ENCODE results near the gene EFCAB9.

DNA sequence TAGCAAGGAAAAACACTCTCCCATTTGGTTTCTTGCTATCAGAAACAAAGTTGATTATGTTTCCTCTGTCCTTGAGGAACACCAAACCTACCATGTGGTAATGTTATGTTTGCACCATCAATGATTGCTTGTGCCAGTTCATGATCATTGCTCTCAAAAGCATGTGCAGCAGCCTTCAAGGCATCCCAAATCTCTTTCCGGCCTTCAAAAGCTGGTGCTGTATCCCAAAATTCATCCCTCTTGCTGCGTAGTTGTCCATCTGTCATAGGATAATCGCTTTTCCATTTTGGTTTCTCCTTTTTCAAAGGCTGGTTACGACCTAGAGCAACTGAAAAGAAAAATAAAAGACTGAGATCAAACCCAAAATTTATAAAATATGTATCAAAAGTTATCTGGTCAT lies 40.1 kb downstream of the EFCAB9 start:
- TF ChIP-seq, protein P1, sequence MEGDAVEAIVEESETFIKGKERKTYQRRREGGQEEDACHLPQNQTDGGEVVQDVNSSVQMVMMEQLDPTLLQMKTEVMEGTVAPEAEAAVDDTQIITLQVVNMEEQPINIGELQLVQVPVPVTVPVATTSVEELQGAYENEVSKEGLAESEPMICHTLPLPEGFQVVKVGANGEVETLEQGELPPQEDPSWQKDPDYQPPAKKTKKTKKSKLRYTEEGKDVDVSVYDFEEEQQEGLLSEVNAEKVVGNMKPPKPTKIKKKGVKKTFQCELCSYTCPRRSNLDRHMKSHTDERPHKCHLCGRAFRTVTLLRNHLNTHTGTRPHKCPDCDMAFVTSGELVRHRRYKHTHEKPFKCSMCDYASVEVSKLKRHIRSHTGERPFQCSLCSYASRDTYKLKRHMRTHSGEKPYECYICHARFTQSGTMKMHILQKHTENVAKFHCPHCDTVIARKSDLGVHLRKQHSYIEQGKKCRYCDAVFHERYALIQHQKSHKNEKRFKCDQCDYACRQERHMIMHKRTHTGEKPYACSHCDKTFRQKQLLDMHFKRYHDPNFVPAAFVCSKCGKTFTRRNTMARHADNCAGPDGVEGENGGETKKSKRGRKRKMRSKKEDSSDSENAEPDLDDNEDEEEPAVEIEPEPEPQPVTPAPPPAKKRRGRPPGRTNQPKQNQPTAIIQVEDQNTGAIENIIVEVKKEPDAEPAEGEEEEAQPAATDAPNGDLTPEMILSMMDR (IDR thresholded peaks at IDR 0.05) = no peak
- TF ChIP-seq POLR2A (IDR thresholded peaks at IDR 0.05) (no peak), EP300 (IDR thresholded peaks at IDR 0.05) (no peak)

Data from ovary (tissue), 3 donors.